IMR-90 (cell line): ENCODE results near the gene ZNF432. TPM values are rescaled to one million over a fixed set of nuclear protein-coding genes. Genes with fewer than 3 reads are reported as not detected.

Experiments used
- ATAC-seq: fragments of 200-7000 bp; cut with Tn5 transposase; 2 replicates; pipeline ENCODE4 v1.9.1; 2020; ENCODE audit warnings: low read depth, mild to moderate bottlenecking, moderate library complexity
- BruUV-seq: library from RNA; stranded (reverse); fragments of 400-500 nt; replicated peaks from 2 replicates; lab custom pipeline; 2021; lab: Mats Ljungman, UMichigan
- CTCF ChIA-PET: fragments of 300-600 bp; formaldehyde crosslinking; extraction: SDS; loops from one replicate; lab custom pipeline; 2021; ENCODE audit warnings: antibody characterized with exemption; lab: Yijun Ruan, JAX
- POLR2A ChIA-PET: fragments of 300-600 bp; sonication (Branson Sonifier 250); formaldehyde crosslinking; loops from one replicate; lab custom pipeline; 2022; ENCODE audit warnings: antibody characterized with exemption; ENCODE audit not compliant: unreplicated experiment; lab: Charles Lee
- DNase-seq: peaks from one replicate; pipeline ENCODE4 v3.0.0; 2013
- H2AFZ ChIP-seq: replicated peaks from 2 replicates; pipeline ENCODE3; 2013; ENCODE audit warnings: low read length, mild to moderate bottlenecking; ENCODE audit not compliant: poor library complexity
- H2AK5ac ChIP-seq: 2 replicates; pipeline ENCODE4 v1.6.1; 2013; ENCODE audit warnings: low read depth, low read length, inconsistent platforms
- H2AK9ac ChIP-seq: replicated peaks from 2 replicates; pipeline ENCODE3; 2013; ENCODE audit warnings: mild to moderate bottlenecking, low read depth, low read length, moderate library complexity; ENCODE audit not compliant: poor library complexity
- H2BK120ac ChIP-seq: 2 replicates; pipeline ENCODE4 v1.6.1; 2013; ENCODE audit warnings: low read depth, low read length, inconsistent platforms
- H2BK15ac ChIP-seq: 3 replicates; pipeline ENCODE4 v1.6.1; 2013; ENCODE audit warnings: low read depth, low read length, inconsistent platforms
- H2BK20ac ChIP-seq: 2 replicates; pipeline ENCODE4 v1.6.1; 2013; ENCODE audit warnings: low read depth, mild to moderate bottlenecking, inconsistent platforms, low read length, moderate library complexity
- H2BK5ac ChIP-seq: 2 replicates; pipeline ENCODE4 v1.6.1; 2013; ENCODE audit warnings: mild to moderate bottlenecking, low read depth, low read length, inconsistent platforms; ENCODE audit not compliant: poor library complexity, severe bottlenecking
- H3K14ac ChIP-seq: replicated peaks from 2 replicates; pipeline ENCODE4 v1.6.1; 2013; ENCODE audit warnings: low read depth, low read length, inconsistent platforms
- H3K18ac ChIP-seq: 2 replicates; pipeline ENCODE4 v1.6.1; 2013; ENCODE audit warnings: low read depth, low read length, control low read depth
- H3K23ac ChIP-seq: 2 replicates; pipeline ENCODE4 v1.6.1; 2013; ENCODE audit warnings: low read depth, low read length, inconsistent platforms
- H3K27ac ChIP-seq: 2 replicates; pipeline ENCODE4 v1.5.1; 2013; ENCODE audit warnings: mild to moderate bottlenecking, control low read depth, low read length; ENCODE audit not compliant: insufficient read depth
- H3K27me3 ChIP-seq: 2 replicates; pipeline ENCODE4 v1.6.1; 2013; ENCODE audit warnings: low read length; ENCODE audit not compliant: control insufficient read depth, insufficient read depth
- H3K36me3 ChIP-seq: 2 replicates; pipeline ENCODE4 v1.6.1; 2013; ENCODE audit warnings: low read length, mixed read lengths; ENCODE audit not compliant: control insufficient read depth, insufficient read depth
- H3K4ac ChIP-seq: 2 replicates; pipeline ENCODE4 v1.6.1; 2013; ENCODE audit warnings: low read depth, low read length, inconsistent platforms
- H3K4me1 ChIP-seq: 2 replicates; pipeline ENCODE4 v1.6.1; 2013; ENCODE audit warnings: low read length, mixed read lengths; ENCODE audit not compliant: control insufficient read depth, insufficient read depth
- H3K4me2 ChIP-seq: 2 replicates; pipeline ENCODE4 v1.6.1; 2013; ENCODE audit warnings: low read depth, mild to moderate bottlenecking, control low read depth, low read length, moderate library complexity
- H3K4me3 ChIP-seq: 2 replicates; pipeline ENCODE4 v1.5.1; 2013; ENCODE audit warnings: low read depth, mild to moderate bottlenecking, control low read depth, low read length, moderate library complexity; ENCODE audit not compliant: insufficient read depth
- H3K56ac ChIP-seq: 2 replicates; pipeline ENCODE4 v1.6.1; 2013; ENCODE audit warnings: low read length, inconsistent platforms; ENCODE audit not compliant: insufficient read depth; ENCODE audit errors: extremely low read depth
- H3K79me1 ChIP-seq, 2 experiments: 2 replicates each; pipeline ENCODE4 v1.6.1; 2013; ENCODE audit warnings: low read length in 2 of 2, inconsistent platforms in 1 of 2, low read depth in 1 of 2
- H3K9ac ChIP-seq: 2 replicates; pipeline ENCODE4 v1.6.1; 2013; ENCODE audit warnings: low read depth, low read length, control low read depth
- H3K9me1 ChIP-seq: 2 replicates; pipeline ENCODE4 v1.6.1; 2013; ENCODE audit warnings: low read length, inconsistent platforms; ENCODE audit not compliant: insufficient read depth
- H3K9me3 ChIP-seq: 2 replicates; pipeline ENCODE4 v1.6.1; 2013; ENCODE audit warnings: low read length; ENCODE audit not compliant: control insufficient read depth, insufficient read depth
- H4K20me1 ChIP-seq: 2 replicates; pipeline ENCODE4 v1.6.1; 2013; ENCODE audit warnings: low read length, inconsistent platforms; ENCODE audit not compliant: insufficient read depth
- H4K5ac ChIP-seq: 2 replicates; pipeline ENCODE4 v1.6.1; 2013; ENCODE audit warnings: mild to moderate bottlenecking, low read depth, low read length, control low read depth
- H4K8ac ChIP-seq, 2 experiments: 2 replicates each; pipeline ENCODE4 v1.6.1; 2013; ENCODE audit warnings: low read depth in 2 of 2, low read length in 2 of 2, control low read depth in 1 of 2, inconsistent platforms in 1 of 2
- H4K91ac ChIP-seq: 2 replicates; pipeline ENCODE4 v1.6.1; 2013; ENCODE audit warnings: low read depth, low read length, inconsistent platforms; ENCODE audit not compliant: insufficient read depth
- CEBPB ChIP-seq: IDR thresholded peaks from 2 replicates; pipeline ENCODE4 v1.6.1; 2012; ENCODE audit warnings: low read depth, low read length, improper control_type of control experiment
- CTCF ChIP-seq: conservative IDR thresholded peaks from 2 replicates; pipeline ENCODE4 v1.5.1; 2012; ENCODE audit warnings: mild to moderate bottlenecking, low read depth, low read length, improper control_type of control experiment
- ELK1 ChIP-seq: fragments of 150-350 bp; IDR thresholded peaks from 2 replicates; pipeline ENCODE4 v1.6.1; 2016; ENCODE audit warnings: low read depth, mild to moderate bottlenecking, low read length, moderate library complexity, borderline replicate concordance
- FOS ChIP-seq: fragments of 150-350 bp; IDR thresholded peaks from 2 replicates; pipeline ENCODE4 v1.6.1; 2016; ENCODE audit warnings: low read depth, low read length
- MAFK ChIP-seq: IDR thresholded peaks from 2 replicates; pipeline ENCODE4 v1.6.1; 2012; ENCODE audit warnings: low read depth, low read length, improper control_type of control experiment
- MAZ ChIP-seq: IDR thresholded peaks from 2 replicates; pipeline ENCODE4 v1.6.1; 2012; ENCODE audit warnings: low read depth, mild to moderate bottlenecking, low read length, improper control_type of control experiment, moderate library complexity, borderline replicate concordance
- MXI1 ChIP-seq: IDR thresholded peaks from 2 replicates; pipeline ENCODE4 v1.6.1; 2012; ENCODE audit warnings: low read depth, mild to moderate bottlenecking, low read length, moderate library complexity, borderline replicate concordance
- NFE2L2 ChIP-seq: fragments of 150-350 bp; IDR thresholded peaks from 2 replicates; pipeline ENCODE4 v1.6.1; 2016; ENCODE audit warnings: low read depth, mild to moderate bottlenecking, low read length
- POLR2A ChIP-seq: IDR thresholded peaks from 2 replicates; pipeline ENCODE4 v1.6.1; 2012; ENCODE audit warnings: mild to moderate bottlenecking, low read depth, low read length
- RAD21 ChIP-seq: IDR thresholded peaks from 2 replicates; pipeline ENCODE4 v1.6.1; 2012; ENCODE audit warnings: low read length, improper control_type of control experiment
- RCOR1 ChIP-seq: IDR thresholded peaks from 2 replicates; pipeline ENCODE4 v1.6.1; 2012; ENCODE audit warnings: mild to moderate bottlenecking, low read length, improper control_type of control experiment; ENCODE audit not compliant: insufficient replicate concordance
- RFX5 ChIP-seq: IDR thresholded peaks from 2 replicates; pipeline ENCODE4 v1.8.0; 2012; ENCODE audit warnings: low read depth, mild to moderate bottlenecking, low read length, moderate library complexity
- SMC3 ChIP-seq: fragments of 150-350 bp; IDR thresholded peaks from 2 replicates; pipeline ENCODE4 v1.6.1; 2016; ENCODE audit warnings: low read depth, mild to moderate bottlenecking, antibody characterized with exemption, low read length, moderate library complexity
- WGBS, 2 experiments: methylation state at CpG; one replicate each; pipeline versions ENCODE4 v1.1.5 to v1.1.7; 2013; ENCODE audit warnings: missing lambda C conversion rate in 2 of 2; ENCODE audit not compliant: insufficient read length in 1 of 2; ENCODE audit errors: extremely low coverage in 2 of 2; 5-methylcytosine and 5-hydroxymethylcytosine counted together
- dilution Hi-C: fragments of 300-500 bp; cut with HindIII; formaldehyde crosslinking; loops from one replicate; pipeline ENCODE4 v1.14.3; 2018; ENCODE audit warnings: low sequenced_read_pairs; ENCODE audit not compliant: unreplicated experiment
- in situ Hi-C: fragments of 300-500 bp; cut with MboI; formaldehyde crosslinking; loops from 3 replicates; pipeline ENCODE4 v1.14.3; 2019; ENCODE audit warnings: low sequenced_read_pairs, inconsistent platforms, mixed read lengths
- intact Hi-C: fragments of 100-400 bp; cut with micrococcal nuclease; formaldehyde crosslinking; loops from 2 replicates; pipeline ENCODE4 v1.10.0; 2022
- polyA plus RNA-seq, 3 experiments: library from polyadenylated mRNA; depleted of rRNA; stranded (reverse); fragments of >200 nt; gene quantifications; 2 replicates each; pipeline ENCODE4 v1.2.3, GENCODE V29; 2012; ENCODE audit warnings: low replicate concordance in 1 of 3
- total RNA-seq: library from RNA; depleted of rRNA; stranded (reverse); fragments of >200 nt; gene quantifications from 2 replicates; pipeline ENCODE4 v1.2.3, GENCODE V29; 2012

ZNF432 gene
- total and polyA plus RNA-seq, 2 of the 4 experiments (the other 2 are of a cell fraction), result 4.5 to 12.4 TPM

- peaks cover 62% of the 10 kb centered on the region for H3K9me3 ChIP-seq
- H3K4me2 ChIP-seq, result no peak overlapping the region
- ATAC-seq (no peak), DNase-seq (no peak)
- H3K56ac ChIP-seq, result no peak overlapping the region
- 100% methylated on average over 1 of the region's 10 CpGs; no CpG with 5 or more reads in 1 of the 2 experiments for WGBS, 2 experiments
- no peak overlapping the region for H2AK9ac ChIP-seq
- H2BK20ac ChIP-seq, result no peak overlapping the region
- no peak overlapping the region for H4K8ac ChIP-seq
- no peaks in the 10 kb centered on the region for H3K27me3 ChIP-seq
- no peaks in the 10 kb centered on the region for H3K4me1 ChIP-seq
- no peaks in the 10 kb centered on the region; a peak in 1 of 4 replicates for H3K79me1 ChIP-seq
- ChIA-PET CTCF (no interaction called here), POLR2A (no interaction called here)
- H2BK5ac ChIP-seq, result no peak overlapping the region
- dilution Hi-C loops, result no loop called here
- no peak overlapping the region for H3K9ac ChIP-seq
- no peak overlapping the region for H3K14ac ChIP-seq
- TF ChIP-seq MAZ (no peak), SMC3 (no peak), MAFK (no peak), CEBPB (no peak), RCOR1 (no peak), RFX5 (no peak), MXI1 (no peak), POLR2A (no peak), RAD21 (no peak), ELK1 (no peak), CTCF (no peak), FOS (no peak), NFE2L2 (no peak)
- H4K91ac ChIP-seq, result no peak overlapping the region
- H4K5ac ChIP-seq, result no peak overlapping the region
- no peaks in the 10 kb centered on the region for H4K20me1 ChIP-seq
- no peaks in the 10 kb centered on the region for H3K9me1 ChIP-seq
- H3K4ac ChIP-seq, result no peak overlapping the region
- peaks cover 29% of the 10 kb centered on the region for H3K36me3 ChIP-seq
- H3K23ac ChIP-seq, result no peak overlapping the region
- no peak overlapping the region for H3K27ac ChIP-seq
- no peak overlapping the region for H2BK15ac ChIP-seq
- no peak overlapping the region for H2AK5ac ChIP-seq
- intact Hi-C loops, result no loop called here
- in situ Hi-C loops, result no loop called here
- H3K4me3 ChIP-seq, result no peak overlapping the region
- no peak overlapping the region for H2AFZ ChIP-seq
- no peak overlapping the region for H3K18ac ChIP-seq
- BruUV-seq, result no TSS peak
- no peak overlapping the region for H2BK120ac ChIP-seq
These were observed 55.2 kb downstream of the ZNF432 start for GRCh38 chr19:51993422-51993821.
